Keratinocyte (primary cell): ENCODE measurements around the gene PRM2. TPM values are rescaled to one million over a fixed set of nuclear protein-coding genes. Genes with fewer than 3 reads are reported as not detected.

Experiments used
- DNase-seq: peaks from one replicate; pipeline ENCODE4 v3.0.0-alpha.2; 2011; ENCODE audit warnings: low read depth, missing footprints, low spot score
- FAIRE-seq: peaks from 2 replicates; lab custom pipeline; 2011; peaks lifted over from hg19 to GRCh38; lab: Jason Lieb, UNC
- H2AFZ ChIP-seq: 2 replicates; pipeline ENCODE4 v1.6.0; 2012; ENCODE audit warnings: low read length, control low read depth, inconsistent platforms; ENCODE audit not compliant: control insufficient read depth
- H3K27ac ChIP-seq: 2 replicates; pipeline ENCODE4 v1.5.1; 2011; ENCODE audit warnings: low read length; ENCODE audit not compliant: control insufficient read depth, insufficient read depth
- H3K27me3 ChIP-seq: 3 replicates; pipeline ENCODE4 v1.6.0; 2011; ENCODE audit warnings: low read length; ENCODE audit not compliant: control insufficient read depth, insufficient read depth; ENCODE audit errors: extremely low read depth
- H3K36me3 ChIP-seq, 2 experiments: 2 replicates in 1 of 2; 3 replicates in 1 of 2; pipeline ENCODE4 v1.5.1; 2011; ENCODE audit warnings: low read length in 2 of 2, mild to moderate bottlenecking in 1 of 2; ENCODE audit not compliant: control insufficient read depth in 2 of 2, insufficient read depth in 2 of 2; ENCODE audit errors: extremely low read depth in 1 of 2
- H3K4me1 ChIP-seq: 3 replicates; pipeline ENCODE4 v1.5.1; 2011; ENCODE audit warnings: low read length; ENCODE audit not compliant: control insufficient read depth, insufficient read depth; ENCODE audit errors: extremely low read depth
- H3K4me2 ChIP-seq: 3 replicates; pipeline ENCODE4 v1.6.0; 2011; ENCODE audit warnings: low read depth, low read length; ENCODE audit not compliant: control insufficient read depth, insufficient read depth; ENCODE audit errors: extremely low read depth
- H3K4me3 ChIP-seq, 3 experiments: fragments of 200-600 bp in 1 of 3; sonication (generic) in 1 of 3; 2 replicates in 2 of 3; 3 replicates in 1 of 3; pipeline ENCODE4 v1.5.1; 2011 to 2016; ENCODE audit warnings: low read length in 3 of 3, mild to moderate bottlenecking in 3 of 3, control low read depth in 2 of 3, inconsistent platforms in 1 of 3, low read depth in 1 of 3, mixed read lengths in 1 of 3, mixed run types in 1 of 3, moderate library complexity in 1 of 3; ENCODE audit not compliant: control insufficient read depth in 2 of 3, insufficient read depth in 2 of 3; ENCODE audit errors: extremely low read depth in 1 of 3
- H3K79me2 ChIP-seq: 2 replicates; pipeline ENCODE4 v1.6.0; 2012; ENCODE audit warnings: low read length; ENCODE audit not compliant: control insufficient read depth, insufficient read depth
- H3K9ac ChIP-seq: 3 replicates; pipeline ENCODE4 v1.6.0; 2011; ENCODE audit warnings: low read length; ENCODE audit not compliant: control insufficient read depth, insufficient read depth; ENCODE audit errors: extremely low read depth
- H3K9me1 ChIP-seq: 3 replicates; pipeline ENCODE4 v1.6.0; 2011; ENCODE audit warnings: low read length; ENCODE audit not compliant: control insufficient read depth, insufficient read depth; ENCODE audit errors: extremely low read depth
- H3K9me3 ChIP-seq: 2 replicates; pipeline ENCODE4 v1.5.1; 2012; ENCODE audit warnings: low read depth, low read length; ENCODE audit not compliant: control insufficient read depth
- H4K20me1 ChIP-seq: 3 replicates; pipeline ENCODE4 v1.6.0; 2011; ENCODE audit warnings: low read length; ENCODE audit not compliant: control insufficient read depth, insufficient read depth; ENCODE audit errors: extremely low read depth
- CTCF ChIP-seq, 3 experiments: IDR thresholded peaks in 1 of 3; conservative IDR thresholded peaks in 1 of 3; optimal IDR thresholded peaks in 1 of 3; 2 replicates in 2 of 3; 3 replicates in 1 of 3; pipeline versions ENCODE3 to v1.5.1; 2011; ENCODE audit warnings: low read length in 3 of 3, mild to moderate bottlenecking in 3 of 3, moderate library complexity in 2 of 3, control low read depth in 1 of 3, inconsistent platforms in 1 of 3; ENCODE audit not compliant: insufficient read depth in 2 of 3; ENCODE audit errors: extremely low read depth in 1 of 3
- EZH2 ChIP-seq: IDR thresholded peaks from one replicate; pipeline ENCODE4 v1.6.1; 2012; ENCODE audit warnings: inconsistent platforms, mild to moderate bottlenecking, low read length, moderate library complexity
- dilution Hi-C: fragments of 300-500 bp; cut with MboI; formaldehyde crosslinking; loops from one replicate; pipeline ENCODE4 v1.7.0; 2020; ENCODE audit warnings: low sequenced_read_pairs; ENCODE audit not compliant: extremely low pct_ligation_motif_present
- polyA plus RNA-seq, 5 experiments: library from polyadenylated mRNA; depleted of rRNA in 3 of 5; stranded (reverse) in 3 of 5; stranded (forward) in 1 of 5; unstranded in 1 of 5; fragments of >200 nt; gene quantifications; 1 replicate in 1 of 5; 2 replicates in 3 of 5; 3 replicates in 1 of 5; pipeline versions ENCODE4 v1.2.1 to v1.2.3, GENCODE V29; 2011 to 2012; ENCODE audit warnings: missing spikeins in 2 of 5, low read depth in 1 of 5, low replicate concordance in 1 of 5

Gene PRM2
- polyA plus RNA-seq, 1 donor (not counting 4 experiments of a cell fraction or from before 2014, with no cell fraction given), result not detected

DNA sequence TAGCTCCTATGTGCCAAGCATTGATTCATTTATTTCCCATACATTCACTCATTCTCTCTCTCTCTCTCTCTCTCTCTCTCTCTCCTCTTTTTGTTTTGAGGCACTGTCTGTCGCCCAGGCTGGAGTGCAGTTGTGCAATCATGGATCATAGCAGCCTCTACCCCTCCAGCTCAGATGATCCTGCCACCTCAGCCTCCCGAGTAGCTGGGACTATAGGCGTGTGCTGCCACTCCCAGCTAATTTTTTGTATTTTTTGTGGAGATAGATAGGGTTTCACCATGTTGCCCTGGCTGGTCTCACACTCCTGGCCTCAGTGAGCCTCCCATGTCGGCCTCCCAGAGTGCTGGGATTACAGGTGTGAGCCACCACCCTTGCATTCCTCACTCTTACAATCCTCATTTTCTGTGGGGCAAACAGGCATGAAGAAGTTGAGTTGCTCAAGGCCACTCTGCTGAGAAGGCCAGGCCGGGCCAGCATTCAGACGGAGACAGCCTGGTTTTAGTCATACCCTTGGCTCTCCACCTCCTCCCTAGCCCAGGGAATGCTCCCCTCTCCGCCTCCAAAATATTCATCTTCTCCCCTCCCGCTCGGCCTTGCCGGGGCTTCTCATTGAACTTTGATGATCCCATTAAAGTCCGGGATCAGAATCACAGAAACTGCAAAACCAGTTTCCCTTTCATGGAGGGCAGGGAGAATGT, 765 bp upstream of the PRM2 start:
- dilution Hi-C loops, result no loop called here
- Histone ChIP-seq H3K4me3 (no peak overlapping the region), H3K36me3 (no peaks in the 10 kb centered on the region), H3K79me2 (no peaks in the 10 kb centered on the region), H3K9me3 (no peaks in the 10 kb centered on the region), H3K4me2 (no peak overlapping the region), H4K20me1 (no peaks in the 10 kb centered on the region), H2AFZ (no peak overlapping the region), H3K27me3 (peaks cover 3% of the 10 kb centered on the region), H3K27ac (no peak overlapping the region), H3K9ac (no peak overlapping the region), H3K4me1 (peaks cover 5% of the 10 kb centered on the region), H3K9me1 (no peaks in the 10 kb centered on the region)
- FAIRE-seq, result no peak
- no peak for TF ChIP-seq CTCF (optimal IDR thresholded peaks at IDR 0.05 in 1 of 3, IDR thresholded peaks at IDR 0.05 in 1 of 3, conservative IDR thresholded peaks at IDR 0.05 in 1 of 3; ENCODE audit: extremely low read depth in 1 of 3, insufficient read depth in 2 of 3, low read length in 3 of 3)
- no peak for TF ChIP-seq EZH2
- DNase-seq, result no peak

DNA sequence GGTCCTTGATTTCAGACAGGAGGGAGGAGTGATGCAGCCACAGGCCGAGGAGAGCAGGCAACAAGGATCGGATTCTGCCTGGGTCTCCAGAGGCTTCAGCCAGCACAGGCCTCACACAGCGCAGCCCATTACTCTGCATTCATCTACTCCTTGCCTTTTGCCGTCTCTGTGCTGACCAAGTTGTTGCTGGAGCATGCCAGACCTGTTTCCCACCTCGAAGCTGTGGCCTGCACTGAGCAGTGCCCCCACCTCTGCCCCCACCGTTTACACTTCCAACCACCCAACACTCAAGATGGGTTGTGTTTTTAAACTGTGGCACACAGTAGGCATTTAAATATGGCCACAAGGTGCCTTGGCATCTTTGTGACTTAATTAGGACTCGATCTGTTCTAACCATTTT, 1.3 kb downstream of the PRM2 start:
- Histone ChIP-seq H3K4me2 (no peak overlapping the region), H3K27me3 (peaks cover 2% of the 10 kb centered on the region), H3K27ac (no peak overlapping the region), H3K36me3 (no peaks in the 10 kb centered on the region), H3K4me3 (no peak overlapping the region), H2AFZ (no peak overlapping the region), H3K4me1 (peaks cover 5% of the 10 kb centered on the region), H3K9ac (no peak overlapping the region), H3K9me1 (no peaks in the 10 kb centered on the region), H4K20me1 (no peaks in the 10 kb centered on the region), H3K79me2 (no peaks in the 10 kb centered on the region), H3K9me3 (no peaks in the 10 kb centered on the region)
- DNase-seq (no peak), FAIRE-seq (no peak)
- dilution Hi-C loops, result no loop called here
- TF ChIP-seq EZH2 (no peak), CTCF (optimal IDR thresholded peaks at IDR 0.05 in 1 of 3, IDR thresholded peaks at IDR 0.05 in 1 of 3, conservative IDR thresholded peaks at IDR 0.05 in 1 of 3; ENCODE audit: extremely low read depth in 1 of 3, insufficient read depth in 2 of 3, low read length in 3 of 3) (no peak)
